ENCODE data around the gene IGFL1.

DNA sequence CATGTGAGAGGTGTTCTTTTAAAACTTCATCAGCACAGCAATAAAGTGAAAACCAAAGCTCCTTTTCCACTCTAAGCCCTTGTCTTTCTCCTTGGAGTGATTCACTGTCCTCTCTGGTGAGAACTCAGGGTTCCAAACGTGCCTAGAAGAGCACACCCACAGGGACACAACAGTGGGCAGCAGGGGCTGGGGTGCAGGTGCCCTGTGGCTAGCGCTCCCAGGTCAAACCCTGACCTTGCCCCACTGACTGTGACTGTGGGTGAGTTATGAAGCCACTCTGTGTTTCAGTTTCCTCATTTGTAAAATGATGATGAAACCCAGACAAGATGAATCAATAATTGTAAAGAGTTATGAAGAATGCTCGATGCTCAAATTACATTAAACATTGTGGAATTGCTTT, 37.6 kb upstream of the IGFL1 start:
- TF ChIP-seq, protein P1, sequence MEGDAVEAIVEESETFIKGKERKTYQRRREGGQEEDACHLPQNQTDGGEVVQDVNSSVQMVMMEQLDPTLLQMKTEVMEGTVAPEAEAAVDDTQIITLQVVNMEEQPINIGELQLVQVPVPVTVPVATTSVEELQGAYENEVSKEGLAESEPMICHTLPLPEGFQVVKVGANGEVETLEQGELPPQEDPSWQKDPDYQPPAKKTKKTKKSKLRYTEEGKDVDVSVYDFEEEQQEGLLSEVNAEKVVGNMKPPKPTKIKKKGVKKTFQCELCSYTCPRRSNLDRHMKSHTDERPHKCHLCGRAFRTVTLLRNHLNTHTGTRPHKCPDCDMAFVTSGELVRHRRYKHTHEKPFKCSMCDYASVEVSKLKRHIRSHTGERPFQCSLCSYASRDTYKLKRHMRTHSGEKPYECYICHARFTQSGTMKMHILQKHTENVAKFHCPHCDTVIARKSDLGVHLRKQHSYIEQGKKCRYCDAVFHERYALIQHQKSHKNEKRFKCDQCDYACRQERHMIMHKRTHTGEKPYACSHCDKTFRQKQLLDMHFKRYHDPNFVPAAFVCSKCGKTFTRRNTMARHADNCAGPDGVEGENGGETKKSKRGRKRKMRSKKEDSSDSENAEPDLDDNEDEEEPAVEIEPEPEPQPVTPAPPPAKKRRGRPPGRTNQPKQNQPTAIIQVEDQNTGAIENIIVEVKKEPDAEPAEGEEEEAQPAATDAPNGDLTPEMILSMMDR (IDR thresholded peaks at IDR 0.05): no peak
- TF ChIP-seq POLR2AphosphoS5 (IDR thresholded peaks at IDR 0.05): no peak
- no peak for TF ChIP-seq POLR2A (IDR thresholded peaks at IDR 0.05)
